HG03045 (cell line): ENCODE results near the gene GANC.

Experiments used
- ATAC-seq: cut with Tn5 transposase; IDR thresholded peaks from one replicate; pipeline ENCODE4 v1.9.1; 2021; ENCODE audit warnings: mild to moderate bottlenecking, moderate library complexity; ENCODE audit not compliant: unreplicated experiment

Gene GANC

DNA sequence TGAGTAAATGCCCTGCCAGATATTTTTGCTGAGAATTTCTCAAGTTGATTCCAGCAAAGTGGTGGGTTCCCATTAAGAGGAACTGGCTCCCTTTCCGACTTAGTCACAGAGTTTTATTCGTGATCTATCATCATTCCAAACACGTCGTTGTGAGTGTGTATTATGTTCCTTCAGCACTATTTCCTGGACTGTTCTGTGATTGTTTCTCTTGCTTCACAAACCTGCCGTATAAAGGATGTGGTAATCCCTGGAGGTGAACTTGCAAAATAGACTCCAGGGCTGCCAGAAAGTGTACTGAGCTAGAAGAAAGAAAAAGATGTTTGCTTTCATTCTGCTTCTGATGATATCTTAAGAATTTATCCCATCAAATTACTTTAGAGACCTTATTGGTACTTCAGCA lies 71.8 kb downstream of the GANC start:
- ATAC-seq: no peak

DNA sequence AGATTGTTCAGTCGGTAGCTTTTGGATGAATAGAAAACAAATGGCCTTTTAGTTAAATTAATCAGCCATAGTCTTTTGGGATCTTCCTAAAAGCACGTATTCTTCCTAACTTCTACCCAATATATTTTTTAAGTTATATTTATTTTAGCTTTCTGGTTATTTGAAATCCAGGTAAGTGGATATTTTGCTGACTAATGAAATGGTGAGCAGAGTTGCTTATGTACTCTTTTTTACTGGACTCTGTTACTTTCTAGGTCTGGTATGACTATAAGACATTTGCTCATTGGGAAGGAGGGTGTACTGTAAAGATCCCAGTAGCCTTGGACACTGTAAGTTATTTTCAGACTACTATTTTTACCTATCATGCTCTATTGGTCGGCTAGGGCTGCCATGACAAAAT lies 72.5 kb downstream of the GANC start:
- ATAC-seq: no peak

GRCh38 chr15:42348083-42348482 lies 75.1 kb downstream of the GANC start:
- no peak for ATAC-seq

GRCh38 chr15:42349186-42349585 lies 76.2 kb downstream of the GANC start:
- no peak for ATAC-seq

- ATAC-seq: no peak
These were observed 79.4 kb downstream of the GANC start for GRCh38 chr15:42352401-42352800.

DNA sequence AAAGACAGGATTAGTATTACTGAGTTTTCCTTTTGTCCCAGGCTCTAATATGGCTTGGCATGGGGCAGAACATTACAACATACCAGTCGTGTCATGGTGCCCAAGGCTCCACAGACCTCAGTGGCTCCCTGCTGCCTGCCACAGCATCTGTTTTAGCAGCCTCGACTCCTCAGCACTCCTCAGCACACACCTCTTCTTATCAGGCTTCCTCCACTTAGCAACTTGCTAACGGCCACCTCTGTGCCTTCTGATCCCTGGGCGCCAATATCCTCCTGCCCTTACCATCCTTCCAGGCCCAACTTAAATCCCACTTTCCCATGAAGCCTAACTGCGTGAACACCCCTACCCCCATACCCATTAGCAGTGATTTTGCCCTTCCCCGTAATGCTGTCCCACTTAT lies 80.1 kb downstream of the GANC start:
- no peak for ATAC-seq

- ATAC-seq: no peak
These were observed 81.8 kb downstream of the GANC start for GRCh38 chr15:42354824-42355223.

DNA sequence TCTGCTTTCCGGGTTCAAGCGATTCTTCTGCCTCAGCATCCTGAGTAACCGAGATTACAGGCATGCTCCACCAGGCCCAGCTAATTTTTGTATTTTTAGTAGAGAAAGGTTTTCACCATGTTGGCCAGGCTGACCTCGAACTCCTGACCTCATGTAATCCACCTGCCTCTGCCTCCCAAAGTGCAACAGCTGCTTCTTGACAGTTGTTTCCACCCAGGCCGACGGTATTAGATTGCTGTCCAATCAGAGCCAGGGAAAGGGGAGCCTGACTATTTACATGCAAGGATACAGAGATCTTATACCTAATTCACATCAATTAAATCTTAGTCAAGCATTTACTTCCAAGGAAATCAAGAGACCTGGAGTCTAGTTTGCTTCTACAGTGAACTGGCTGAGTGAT lies 82.3 kb downstream of the GANC start:
- ATAC-seq: no peak

DNA sequence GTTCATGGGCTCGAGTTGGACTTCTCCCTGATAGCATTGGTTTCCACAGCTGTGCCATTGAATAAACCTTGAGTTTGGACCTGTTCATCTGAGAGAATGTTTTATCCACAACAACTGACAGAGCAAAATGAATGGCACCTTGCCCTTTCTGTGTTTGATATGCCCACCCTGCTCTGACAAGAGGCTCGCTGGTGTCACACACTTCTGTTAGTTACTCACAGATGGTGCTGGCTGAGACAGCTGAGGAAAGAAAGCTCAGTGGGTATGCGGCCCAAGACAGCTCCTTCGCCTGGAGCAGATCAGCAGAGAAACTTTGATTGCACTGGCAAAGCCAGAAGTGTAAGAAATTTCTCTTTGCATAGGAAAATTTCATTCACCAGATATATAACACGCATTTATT lies 83.8 kb downstream of the GANC start:
- ATAC-seq: no peak

- ATAC-seq: no peak
These were observed 85.1 kb downstream of the GANC start for GRCh38 chr15:42358141-42358540.

GRCh38 chr15:42359249-42359648 lies 86.2 kb downstream of the GANC start, which contains the start of gene CAPN3:
CAPN3 (plus strand) TSS chr15:42359501; CDS start chr15:42359806, 305 bp downstream.
- ATAC-seq: no peak

GRCh38 chr15:42359985-42360384 lies 87.0 kb downstream of the GANC start:
- ATAC-seq: no peak

DNA sequence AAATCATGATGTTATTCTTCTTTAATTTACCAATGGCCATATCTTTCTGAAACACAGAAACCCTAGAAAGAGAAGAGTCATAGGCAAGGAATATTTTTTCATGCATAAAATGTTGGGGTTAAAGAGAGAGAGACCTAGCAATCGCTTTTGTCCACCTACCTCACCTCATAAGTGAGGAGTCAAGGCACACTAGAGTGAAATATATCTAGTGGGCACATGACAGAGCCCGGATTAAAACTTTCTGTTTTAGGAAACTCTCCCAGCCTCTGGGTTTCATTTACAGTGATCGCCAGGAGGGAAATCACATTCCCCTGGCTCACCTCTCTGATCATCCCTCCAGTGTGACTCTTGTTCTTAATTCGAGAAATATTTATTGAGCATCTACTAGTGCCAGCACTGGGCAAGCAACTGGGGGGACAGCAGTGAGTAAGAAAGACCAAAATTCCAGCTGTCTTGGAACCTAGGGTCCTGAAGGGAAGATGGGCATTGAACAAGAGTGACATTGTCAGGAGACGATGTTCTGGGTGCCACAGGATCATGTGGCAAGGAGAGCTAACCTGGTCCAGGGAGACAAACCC lies 87.6 kb downstream of the GANC start:
- ATAC-seq: no peak

GRCh38 chr15:42363487-42363886 lies 90.5 kb downstream of the GANC start:
- no peak for ATAC-seq

DNA sequence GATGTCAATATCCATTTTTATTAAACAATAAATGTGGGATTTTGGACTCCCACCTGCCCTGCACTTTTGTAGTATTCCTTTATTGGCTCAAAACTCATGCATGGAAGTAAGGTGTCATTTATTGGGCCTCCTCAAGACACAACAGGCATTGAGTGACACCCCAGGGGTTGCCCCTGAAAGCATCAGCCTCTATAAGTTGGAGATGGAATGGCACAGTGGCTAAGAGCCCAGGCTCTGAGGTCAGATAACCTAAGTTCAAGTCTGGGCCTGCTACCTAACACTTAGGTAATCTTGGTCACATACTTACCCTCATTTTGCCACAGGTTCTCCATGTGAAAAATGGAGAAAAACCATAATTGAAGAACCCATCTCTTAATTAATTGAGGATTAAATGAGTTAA lies 90.9 kb downstream of the GANC start:
- no peak for ATAC-seq

DNA sequence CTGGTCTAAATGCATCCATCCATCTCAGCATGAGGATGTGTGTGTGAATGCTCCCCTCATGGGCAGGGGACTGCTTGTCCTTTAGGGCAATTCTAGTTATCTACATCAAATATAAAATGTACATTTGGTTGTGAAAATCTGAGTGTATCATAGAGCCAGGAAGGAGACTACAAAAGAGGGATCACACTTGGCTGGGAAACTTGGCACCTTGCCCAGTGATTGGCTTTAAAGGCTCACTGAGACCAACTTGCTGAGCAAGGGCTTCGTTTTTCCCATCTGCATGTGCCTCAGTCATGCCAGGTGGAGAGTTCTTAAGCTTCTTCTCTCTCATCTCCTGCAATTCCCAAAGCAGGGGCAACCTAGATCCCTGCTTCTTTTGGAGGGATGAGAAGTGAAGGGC lies 91.5 kb downstream of the GANC start:
- ATAC-seq: no peak

GRCh38 chr15:42365921-42366550 lies 93.0 kb downstream of the GANC start:
- no peak for ATAC-seq

DNA sequence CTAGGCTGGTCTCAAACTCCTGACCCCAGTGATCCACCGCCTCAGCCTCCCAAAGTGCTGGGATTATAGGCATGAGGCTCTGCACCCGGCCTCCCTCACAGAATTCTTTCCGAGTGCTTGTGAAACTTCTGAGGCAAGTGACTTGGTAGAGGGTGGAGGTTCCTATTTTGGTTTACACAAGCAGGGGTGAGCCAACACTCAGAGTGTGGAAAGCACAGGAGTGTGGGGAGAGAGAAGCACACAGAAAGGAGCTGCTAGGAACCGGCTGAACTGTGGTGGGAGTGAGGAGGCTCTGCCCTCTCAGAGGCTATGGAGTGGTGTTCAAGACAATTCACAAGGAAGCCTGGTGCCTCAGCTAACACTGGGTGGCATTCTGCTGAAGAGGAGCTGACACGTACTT lies 94.0 kb downstream of the GANC start:
- no peak for ATAC-seq

- no peak for ATAC-seq
These were observed 95.1 kb downstream of the GANC start for GRCh38 chr15:42368096-42368495.

DNA sequence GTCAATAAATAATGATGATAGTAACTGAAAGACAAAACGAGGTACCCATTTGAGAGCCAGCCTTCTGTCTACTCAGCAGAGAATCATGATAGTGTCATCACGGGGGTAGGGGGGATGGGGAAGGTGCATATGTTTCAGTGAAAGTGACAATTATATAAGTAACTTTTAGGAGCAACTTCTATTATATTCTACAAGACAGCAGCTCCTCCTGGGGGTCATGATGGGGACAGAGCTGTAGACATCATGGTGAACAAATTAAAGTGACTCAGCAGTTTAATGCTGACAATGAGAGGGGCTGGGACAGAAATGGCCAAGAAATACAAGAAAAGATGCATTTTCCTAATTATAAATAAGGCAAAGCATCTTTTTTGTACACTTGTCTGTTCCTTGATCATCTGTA lies 98.1 kb downstream of the GANC start:
- no peak for ATAC-seq

DNA sequence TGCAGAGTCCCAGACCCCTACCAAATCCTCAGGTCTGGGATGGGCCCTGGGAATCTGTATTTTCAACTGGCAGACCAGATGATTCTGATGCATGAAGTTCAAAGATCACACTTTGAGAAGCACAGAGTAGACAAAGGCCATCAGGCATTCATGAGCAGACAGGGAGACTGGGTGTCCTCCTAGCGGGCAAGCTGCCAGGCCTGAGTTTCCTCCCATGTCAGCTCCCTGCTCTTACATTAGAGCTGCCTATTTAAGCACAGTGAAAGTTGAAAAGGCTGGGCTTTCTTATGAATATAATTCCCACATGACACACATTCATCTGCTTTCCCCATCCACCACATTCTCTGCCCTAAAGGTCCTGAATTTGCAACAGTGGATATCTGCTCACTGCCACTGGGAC lies 100.3 kb downstream of the GANC start:
- ATAC-seq: no peak

DNA sequence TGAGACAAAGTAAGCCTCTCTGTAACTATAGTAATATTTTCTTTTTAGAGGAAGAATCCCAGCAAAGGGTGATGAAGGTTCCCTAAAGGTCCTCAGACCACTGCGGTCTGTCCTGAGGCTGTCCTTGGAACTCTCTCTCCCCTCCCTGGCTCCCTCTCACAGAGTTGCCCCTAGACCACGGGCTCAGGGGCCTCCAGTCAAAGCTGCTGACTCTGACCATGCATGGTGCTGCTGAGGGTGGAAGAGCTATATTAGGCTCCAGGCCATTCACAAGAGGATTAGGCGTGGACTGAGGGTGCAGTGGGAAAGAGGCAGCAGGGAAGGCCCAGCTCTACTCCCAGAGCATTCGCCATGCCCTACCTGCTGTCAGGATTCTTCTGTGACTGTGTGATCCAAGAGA lies 100.9 kb downstream of the GANC start:
- ATAC-seq: no peak

GRCh38 chr15:42374810-42375209 lies 101.8 kb downstream of the GANC start:
- ATAC-seq: no peak
